SK-N-SH (cell line): ENCODE results near the gene FABP6.

Source experiments
- EZH2phosphoT487 ChIP-seq: fragments of 200-600 bp; sonication (generic); IDR thresholded peaks from 2 replicates; pipeline ENCODE4 v1.6.1; 2017; ENCODE audit warnings: low read depth, mixed run types, mild to moderate bottlenecking, antibody characterized with exemption, moderate library complexity, borderline replicate concordance
- IRF3 ChIP-seq: fragments of 150-350 bp; IDR thresholded peaks from 2 replicates; pipeline ENCODE4 v1.6.1; 2016; ENCODE audit warnings: mild to moderate bottlenecking, low read depth, low read length
- POLR2AphosphoS5 ChIP-seq: IDR thresholded peaks from 2 replicates; pipeline ENCODE4 v1.6.1; 2012; ENCODE audit warnings: low read depth, low read length
- REST ChIP-seq: IDR thresholded peaks from 2 replicates; pipeline ENCODE4 v1.6.1; 2012; ENCODE audit warnings: mild to moderate bottlenecking, low read depth, low read length, moderate library complexity
- SMC3 ChIP-seq: IDR thresholded peaks from 2 replicates; pipeline ENCODE4 v1.6.1; 2012; ENCODE audit warnings: low read depth, low read length, improper control_type of control experiment

- TF ChIP-seq SMC3: no peak
- no peak for TF ChIP-seq REST
- TF ChIP-seq IRF3: no peak
- TF ChIP-seq POLR2AphosphoS5: no peak
- no peak for TF ChIP-seq EZH2phosphoT487
Observed at GRCh38 chr5:160274483-160274931, 45.2 kb downstream of the FABP6 start.
